Measurements from ENCODE around the gene SEMA7A. TPM values are rescaled to one million over a fixed set of nuclear protein-coding genes. Genes with fewer than 3 reads are reported as not detected.

SEMA7A gene
- total RNA-seq, 2 donors from 2014 or later: 8.1 to 8.2 TPM

DNA sequence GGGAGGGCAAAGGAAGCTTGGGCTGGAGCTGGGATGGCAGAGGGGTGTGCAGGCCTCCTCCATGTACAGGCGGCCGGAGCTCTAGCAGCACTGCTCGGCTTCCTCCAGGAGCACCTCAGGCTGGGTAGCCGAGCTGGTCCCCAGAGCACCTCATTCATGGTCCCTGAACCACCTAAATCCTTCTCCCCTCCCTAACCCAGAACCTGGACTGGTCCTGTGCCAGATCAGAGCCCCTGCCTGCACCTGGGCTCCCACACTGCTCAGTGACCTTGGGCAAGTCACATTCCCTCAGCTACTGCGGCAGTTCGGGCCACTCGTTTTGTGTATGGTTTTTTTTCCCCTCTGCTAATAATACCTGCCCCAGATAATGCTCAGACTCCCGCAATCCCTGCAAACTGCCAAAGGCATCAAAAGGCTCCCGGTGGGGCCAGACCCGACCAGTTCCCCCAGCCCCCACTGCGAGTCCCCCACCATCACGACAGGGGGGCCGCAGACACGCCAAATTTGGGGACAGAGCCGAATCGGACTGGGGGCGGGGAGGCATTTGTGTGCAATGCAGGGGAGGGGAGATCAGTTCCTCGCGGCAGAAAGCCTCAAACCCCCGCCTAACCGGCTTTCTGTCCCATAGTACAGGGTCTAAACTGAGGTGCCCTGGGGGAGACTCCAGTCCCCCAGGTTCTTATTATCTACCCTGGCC is 1.3 kb downstream of the SEMA7A start:
- Histone ChIP-seq H3K27ac (ENCODE audit: low read depth, low read length) (no peak overlapping the region), H3K36me3 (ENCODE audit: control insufficient read depth, insufficient read depth, low read length) (no peaks in the 10 kb centered on the region), H3K9me3 (ENCODE audit: control insufficient read depth, low read length) (no peaks in the 10 kb centered on the region), H3K4me1 (ENCODE audit: control insufficient read depth, insufficient read depth, low read length) (peaks cover 9% of the 10 kb centered on the region), H3K9ac (ENCODE audit: extremely low read depth, low read length, poor library complexity, severe bottlenecking) (peak overlapping the region; percentile 15), H3K4me3 (ENCODE audit: low read length) (peak overlapping the region; percentile 82), H3K27me3 (ENCODE audit: control insufficient read depth, insufficient read depth, low read length, poor library complexity, severe bottlenecking) (peaks cover 8% of the 10 kb centered on the region)
- DNase-seq: peak; percentile 58
- no peaks in the 10 kb centered on the region for H3K9me3 Mint-ChIP-seq
- 33 to 42% methylated on average over 10 to 21 of the region's 21 CpGs for WGBS, 2 experiments (ENCODE audit: insufficient coverage in 1 of 2, insufficient read length in 1 of 2)
- peak overlapping the region; percentile 55 for H3K4me3 Mint-ChIP-seq
- TF ChIP-seq, protein P1, sequence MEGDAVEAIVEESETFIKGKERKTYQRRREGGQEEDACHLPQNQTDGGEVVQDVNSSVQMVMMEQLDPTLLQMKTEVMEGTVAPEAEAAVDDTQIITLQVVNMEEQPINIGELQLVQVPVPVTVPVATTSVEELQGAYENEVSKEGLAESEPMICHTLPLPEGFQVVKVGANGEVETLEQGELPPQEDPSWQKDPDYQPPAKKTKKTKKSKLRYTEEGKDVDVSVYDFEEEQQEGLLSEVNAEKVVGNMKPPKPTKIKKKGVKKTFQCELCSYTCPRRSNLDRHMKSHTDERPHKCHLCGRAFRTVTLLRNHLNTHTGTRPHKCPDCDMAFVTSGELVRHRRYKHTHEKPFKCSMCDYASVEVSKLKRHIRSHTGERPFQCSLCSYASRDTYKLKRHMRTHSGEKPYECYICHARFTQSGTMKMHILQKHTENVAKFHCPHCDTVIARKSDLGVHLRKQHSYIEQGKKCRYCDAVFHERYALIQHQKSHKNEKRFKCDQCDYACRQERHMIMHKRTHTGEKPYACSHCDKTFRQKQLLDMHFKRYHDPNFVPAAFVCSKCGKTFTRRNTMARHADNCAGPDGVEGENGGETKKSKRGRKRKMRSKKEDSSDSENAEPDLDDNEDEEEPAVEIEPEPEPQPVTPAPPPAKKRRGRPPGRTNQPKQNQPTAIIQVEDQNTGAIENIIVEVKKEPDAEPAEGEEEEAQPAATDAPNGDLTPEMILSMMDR (conservative IDR thresholded peaks at IDR 0.05): no peak
- H3K27me3 Mint-ChIP-seq (ENCODE audit: insufficient read depth): peaks cover 35% of the 10 kb centered on the region
- H3K27ac Mint-ChIP-seq: no peak overlapping the region
- peaks cover 19% of the 10 kb centered on the region for H3K4me1 Mint-ChIP-seq
- peaks cover 3% of the 10 kb centered on the region for H3K36me3 Mint-ChIP-seq (ENCODE audit: low read depth)

DNA sequence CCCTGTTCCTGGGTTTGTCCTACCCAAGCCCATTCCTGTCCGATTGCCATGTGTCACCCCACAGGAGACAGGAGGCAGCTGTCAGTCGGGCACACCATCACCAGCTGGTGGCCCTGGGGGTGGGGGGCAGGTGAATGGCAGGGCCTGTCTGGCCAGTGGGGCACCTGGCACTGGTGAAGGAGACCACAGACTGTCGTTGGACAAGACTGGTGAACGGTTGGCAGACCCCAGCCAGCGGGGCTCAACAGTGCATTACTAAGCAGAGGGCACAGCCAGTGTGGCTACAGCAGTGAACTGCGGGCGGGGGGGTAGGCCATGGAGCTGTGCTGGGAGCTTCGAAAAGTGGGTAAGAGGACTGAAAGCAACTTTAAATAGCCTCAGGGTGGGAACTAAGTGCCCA is 2.1 kb downstream of the SEMA7A start:
- H3K4me1 Mint-ChIP-seq: peaks cover 19% of the 10 kb centered on the region
- Histone ChIP-seq H3K27me3 (ENCODE audit: control insufficient read depth, insufficient read depth, low read length, poor library complexity, severe bottlenecking) (peaks cover 8% of the 10 kb centered on the region), H3K9me3 (ENCODE audit: control insufficient read depth, low read length) (no peaks in the 10 kb centered on the region), H3K27ac (ENCODE audit: low read depth, low read length) (no peak overlapping the region), H3K4me3 (ENCODE audit: low read length) (peak overlapping the region; percentile 82), H3K4me1 (ENCODE audit: control insufficient read depth, insufficient read depth, low read length) (peaks cover 9% of the 10 kb centered on the region), H3K36me3 (ENCODE audit: control insufficient read depth, insufficient read depth, low read length) (no peaks in the 10 kb centered on the region), H3K9ac (ENCODE audit: extremely low read depth, low read length, poor library complexity, severe bottlenecking) (no peak overlapping the region)
- TF ChIP-seq, protein P1 (conservative IDR thresholded peaks at IDR 0.05): no peak
- H3K27me3 Mint-ChIP-seq (ENCODE audit: insufficient read depth): peaks cover 35% of the 10 kb centered on the region
- H3K36me3 Mint-ChIP-seq (ENCODE audit: low read depth): peaks cover 3% of the 10 kb centered on the region
- peak; percentile 60 for DNase-seq
- H3K4me3 Mint-ChIP-seq: peak overlapping the region; percentile 55
- H3K27ac Mint-ChIP-seq: no peak overlapping the region
- WGBS, 2 experiments (ENCODE audit: insufficient coverage in 1 of 2, insufficient read length in 1 of 2): 74 to 85% methylated on average over 3 to 8 of the region's 8 CpGs
- no peaks in the 10 kb centered on the region for H3K9me3 Mint-ChIP-seq

DNA sequence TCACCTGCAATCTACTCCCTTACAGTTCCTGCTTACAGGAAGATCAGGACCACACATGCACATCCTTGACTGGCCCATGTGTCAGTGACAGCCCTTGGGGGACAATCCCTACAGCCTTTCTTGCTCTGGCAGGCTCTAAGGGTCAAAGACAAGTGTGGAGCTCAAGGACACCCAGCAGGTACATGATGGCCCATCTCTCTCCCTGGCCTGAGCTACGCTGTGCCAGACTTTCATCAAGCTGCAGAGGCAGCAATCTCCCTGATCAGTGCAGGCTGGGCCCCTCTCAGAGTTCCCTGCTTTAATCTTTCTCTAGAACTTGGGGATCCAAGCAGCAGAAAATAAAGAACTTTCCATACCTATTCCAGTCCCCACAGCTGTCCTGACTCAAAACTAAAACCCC is 2.6 kb downstream of the SEMA7A start:
- WGBS, 2 experiments (ENCODE audit: insufficient coverage in 1 of 2, insufficient read length in 1 of 2): 98 to 100% methylated on average over 1 of the region's 1 CpG
- H3K27ac Mint-ChIP-seq: no peak overlapping the region
- Histone ChIP-seq H3K9me3 (ENCODE audit: control insufficient read depth, low read length) (no peaks in the 10 kb centered on the region), H3K4me1 (ENCODE audit: control insufficient read depth, insufficient read depth, low read length) (peaks cover 9% of the 10 kb centered on the region), H3K4me3 (ENCODE audit: low read length) (no peak overlapping the region), H3K27ac (ENCODE audit: low read depth, low read length) (no peak overlapping the region), H3K36me3 (ENCODE audit: control insufficient read depth, insufficient read depth, low read length) (no peaks in the 10 kb centered on the region), H3K27me3 (ENCODE audit: control insufficient read depth, insufficient read depth, low read length, poor library complexity, severe bottlenecking) (peaks cover 8% of the 10 kb centered on the region), H3K9ac (ENCODE audit: extremely low read depth, low read length, poor library complexity, severe bottlenecking) (no peak overlapping the region)
- H3K4me3 Mint-ChIP-seq: no peak overlapping the region
- no peaks in the 10 kb centered on the region for H3K9me3 Mint-ChIP-seq
- H3K4me1 Mint-ChIP-seq: peaks cover 19% of the 10 kb centered on the region
- DNase-seq: no peak
- peaks cover 3% of the 10 kb centered on the region for H3K36me3 Mint-ChIP-seq (ENCODE audit: low read depth)
- TF ChIP-seq, protein P1 (conservative IDR thresholded peaks at IDR 0.05): no peak
- H3K27me3 Mint-ChIP-seq (ENCODE audit: insufficient read depth): peaks cover 31% of the 10 kb centered on the region

Data from endodermal cell (in vitro differentiated cells).